GM13977 (cell line): ENCODE data around the gene OVCH2.

ENCODE experiments used
- DNase-seq: peaks from one replicate; pipeline ENCODE4 v3.0.0; 2012; ENCODE audit warnings: low spot score
- in situ Hi-C: fragments of 300-500 bp; cut with MboI; formaldehyde crosslinking; loops from one replicate; pipeline ENCODE4 v1.12.0; 2022; ENCODE audit warnings: low sequenced_read_pairs, low pct_unique_long_range_greater_than_20kb, mixed read lengths, inconsistent platforms; ENCODE audit not compliant: unreplicated experiment
- TF ChIP-seq, protein P1 (sequence below): IDR thresholded peaks from 2 replicates; pipeline ENCODE4 v1.5.1; 2012; ENCODE audit warnings: mild to moderate bottlenecking, control low read depth; ENCODE audit not compliant: insufficient read depth; ENCODE audit errors: extremely low read depth, missing control alignments

OVCH2 gene

GRCh38 chr11:7645206-7645605 lies 61.1 kb downstream of the OVCH2 start:
- no peak for DNase-seq
- TF ChIP-seq, protein P1, sequence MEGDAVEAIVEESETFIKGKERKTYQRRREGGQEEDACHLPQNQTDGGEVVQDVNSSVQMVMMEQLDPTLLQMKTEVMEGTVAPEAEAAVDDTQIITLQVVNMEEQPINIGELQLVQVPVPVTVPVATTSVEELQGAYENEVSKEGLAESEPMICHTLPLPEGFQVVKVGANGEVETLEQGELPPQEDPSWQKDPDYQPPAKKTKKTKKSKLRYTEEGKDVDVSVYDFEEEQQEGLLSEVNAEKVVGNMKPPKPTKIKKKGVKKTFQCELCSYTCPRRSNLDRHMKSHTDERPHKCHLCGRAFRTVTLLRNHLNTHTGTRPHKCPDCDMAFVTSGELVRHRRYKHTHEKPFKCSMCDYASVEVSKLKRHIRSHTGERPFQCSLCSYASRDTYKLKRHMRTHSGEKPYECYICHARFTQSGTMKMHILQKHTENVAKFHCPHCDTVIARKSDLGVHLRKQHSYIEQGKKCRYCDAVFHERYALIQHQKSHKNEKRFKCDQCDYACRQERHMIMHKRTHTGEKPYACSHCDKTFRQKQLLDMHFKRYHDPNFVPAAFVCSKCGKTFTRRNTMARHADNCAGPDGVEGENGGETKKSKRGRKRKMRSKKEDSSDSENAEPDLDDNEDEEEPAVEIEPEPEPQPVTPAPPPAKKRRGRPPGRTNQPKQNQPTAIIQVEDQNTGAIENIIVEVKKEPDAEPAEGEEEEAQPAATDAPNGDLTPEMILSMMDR: no peak
- in situ Hi-C loops: no loop called here

GRCh38 chr11:7643314-7643713 lies 63.0 kb downstream of the OVCH2 start:
- TF ChIP-seq, protein P1: no peak
- no peak for DNase-seq
- in situ Hi-C loops: no loop called here

DNA sequence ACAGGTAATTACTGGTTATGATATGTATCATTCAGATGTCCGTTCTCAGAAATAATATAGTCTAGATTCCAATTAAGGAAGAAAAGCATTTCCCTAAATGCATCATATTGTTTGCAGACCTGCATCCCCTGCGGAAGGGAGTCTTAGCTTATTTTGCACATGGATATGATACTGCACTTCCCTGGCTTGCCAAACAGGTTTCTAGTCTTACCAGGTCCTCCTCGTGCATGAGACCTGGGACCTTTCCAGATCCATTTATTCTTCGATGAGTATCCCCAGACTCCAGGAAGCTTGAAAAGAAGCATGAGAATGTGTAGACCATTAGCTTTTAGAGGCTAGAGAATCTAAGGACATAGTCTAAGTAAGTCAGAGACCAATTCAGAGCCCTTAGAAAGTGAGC lies 63.5 kb downstream of the OVCH2 start:
- TF ChIP-seq, protein P1: no peak
- DNase-seq: no peak
- in situ Hi-C loops: no loop called here

DNA sequence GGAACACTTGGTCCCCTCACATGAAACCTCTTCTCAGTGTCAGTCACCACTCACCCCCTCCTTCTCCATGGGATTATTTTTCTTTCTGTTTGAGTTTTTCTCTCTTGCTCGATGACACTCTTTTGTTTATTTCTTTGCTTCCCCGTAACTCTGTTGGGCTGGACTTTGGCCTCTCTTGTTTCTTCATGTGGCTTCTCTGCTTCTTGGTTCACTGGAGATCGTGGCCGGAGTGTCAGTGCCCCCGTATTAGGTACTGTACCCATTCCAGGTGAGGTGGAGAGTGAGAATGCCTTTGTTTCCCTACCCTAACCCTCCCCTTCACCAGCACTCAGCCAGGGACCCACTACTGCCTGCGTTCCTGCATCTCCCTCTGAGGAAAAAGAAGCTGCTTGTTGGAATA lies 65.5 kb downstream of the OVCH2 start:
- TF ChIP-seq, protein P1: no peak
- no peak for DNase-seq
- in situ Hi-C loops: no loop called here

- in situ Hi-C loops: no loop called here
- DNase-seq: no peak
Measured at GRCh38 chr11:7639643-7640025, 66.6 kb downstream of the OVCH2 start.

More at GRCh38 chr11:7639643-7640025, 66.6 kb downstream of the OVCH2 start:
- TF ChIP-seq, protein P1: no peak
